CD4-positive, alpha-beta T cell (primary cell): ENCODE results near the gene TH. TPM values are rescaled to one million over a fixed set of nuclear protein-coding genes. Genes with fewer than 3 reads are reported as not detected.

Experiments used
- ATAC-seq: fragments of 200-7000 bp; cut with Tn5 transposase; one replicate; pipeline ENCODE4 v1.10.0; 2022; ENCODE audit warnings: mild to moderate bottlenecking; ENCODE audit not compliant: poor library complexity
- CTCF ChIA-PET: fragments of 350-600 bp; sonication (Branson Sonifier 250); formaldehyde crosslinking; loops from one replicate; lab custom pipeline; 2021; ENCODE audit warnings: antibody characterized with exemption, inconsistent platforms; lab: Charles Lee
- POLR2A ChIA-PET: fragments of 350-600 bp; sonication (Branson Sonifier 250); formaldehyde crosslinking; loops from one replicate; lab custom pipeline; 2021; ENCODE audit warnings: antibody characterized with exemption, inconsistent platforms; lab: Charles Lee
- DNase-seq, 14 experiments: peaks; one replicate each; pipeline ENCODE4 v3.0.0-alpha.2; 2013 to 2020; ENCODE audit warnings: mixed read lengths in 2 of 14
- H3K27ac ChIP-seq, 2 donors: one replicate each; pipeline versions ENCODE4 v1.5.1 to v1.7.0; 2013; ENCODE audit warnings: low read length in 2 of 2, low read depth in 1 of 2, mild to moderate bottlenecking in 1 of 2
- H3K27me3 ChIP-seq, 2 experiments: 1 replicate in 1 of 2; 2 replicates in 1 of 2; pipeline versions ENCODE4 v1.6.1 to v1.7.0; 2013; ENCODE audit warnings: low read length in 2 of 2, control low read depth in 1 of 2, mild to moderate bottlenecking in 1 of 2, moderate library complexity in 1 of 2; ENCODE audit not compliant: insufficient read depth in 2 of 2, control insufficient read depth in 1 of 2
- H3K36me3 ChIP-seq: one replicate; pipeline ENCODE4 v1.6.1; 2013; ENCODE audit warnings: low read length, control low read depth; ENCODE audit not compliant: insufficient read depth
- H3K4me1 ChIP-seq: one replicate; pipeline ENCODE4 v1.6.1; 2013; ENCODE audit warnings: low read length, control low read depth; ENCODE audit not compliant: insufficient read depth
- H3K4me3 ChIP-seq: one replicate; pipeline ENCODE4 v1.5.1; 2013; ENCODE audit warnings: mild to moderate bottlenecking, low read length, moderate library complexity
- H3K9me3 ChIP-seq, 2 experiments: 1 replicate in 1 of 2; 2 replicates in 1 of 2; pipeline versions ENCODE4 v1.6.1 to v1.7.0; 2013; ENCODE audit warnings: low read length in 2 of 2, mild to moderate bottlenecking in 2 of 2, control low read depth in 1 of 2, moderate library complexity in 1 of 2; ENCODE audit not compliant: control insufficient read depth in 1 of 2, insufficient read depth in 1 of 2
- H3K27ac Mint-ChIP-seq: one replicate; pipeline ENCODE4 v1.8.0; 2020; ENCODE audit warnings: mixed read lengths
- H3K27me3 Mint-ChIP-seq: one replicate; pipeline ENCODE4 v1.8.0; 2021; ENCODE audit warnings: mixed read lengths
- H3K36me3 Mint-ChIP-seq: one replicate; pipeline ENCODE4 v1.8.0; 2021; ENCODE audit warnings: low read depth, mixed read lengths
- H3K4me1 Mint-ChIP-seq: one replicate; pipeline ENCODE4 v1.8.0; 2021; ENCODE audit warnings: low read depth, mixed read lengths
- H3K4me3 Mint-ChIP-seq: one replicate; pipeline ENCODE4 v1.8.0; 2020; ENCODE audit warnings: mild to moderate bottlenecking, mixed read lengths
- H3K9me3 Mint-ChIP-seq: one replicate; pipeline ENCODE4 v1.8.0; 2020; ENCODE audit warnings: mixed read lengths
- CTCF ChIP-seq: fragments of 200-600 bp; IDR thresholded peaks from one replicate; pipeline ENCODE4 v1.8.0; 2022; ENCODE audit warnings: antibody characterized with exemption, mild to moderate bottlenecking
- intact Hi-C, 2 experiments: fragments of 100-400 bp; cut with DNase I in 1 of 2; cut with micrococcal nuclease in 1 of 2; formaldehyde crosslinking; loops; one replicate each; pipeline versions ENCODE4 v1.15.1 to v1.9.0; 2023 to 2025; cut with DNase I, micrococcal nuclease
- total RNA-seq, 174 experiments: library from RNA in 2 of 174; stranded (reverse) in 2 of 174; gene quantifications; one replicate each; pipeline ENCODE4 v1.2.3 and lab custom pipeline; 2021 to 2026

The TH gene
- total RNA-seq, 2 experiments from 2014 or later, result not detected

- no peak for TF ChIP-seq CTCF
- Histone ChIP-seq H3K4me3 (no peak overlapping the region), H3K4me1 (peaks cover 36% of the 10 kb centered on the region), H3K27ac (no peak overlapping the region), H3K9me3 (peaks cover 0 to 7% of the 10 kb centered on the region in 2 experiments), H3K36me3 (no peaks in the 10 kb centered on the region), H3K27me3 (peaks cover 0 to 3% of the 10 kb centered on the region in 2 experiments)
- ATAC-seq (no peak), DNase-seq (peak in 1 of 14 experiments; percentile 21)
- Mint-ChIP-seq H3K4me3 (no peak overlapping the region), H3K27me3 (no peaks in the 10 kb centered on the region), H3K27ac (no peak overlapping the region), H3K9me3 (no peaks in the 10 kb centered on the region), H3K4me1 (peaks cover 12% of the 10 kb centered on the region), H3K36me3 (no peaks in the 10 kb centered on the region)
- ChIA-PET CTCF (no interaction called here), POLR2A (no interaction called here)
- intact Hi-C loops, result no loop called here
Observed at GRCh38 chr11:2216400-2217064, 44.9 kb upstream of the TH start.

- Histone ChIP-seq H3K27me3 (no peaks in the 10 kb centered on the region), H3K27ac (no peak overlapping the region), H3K4me1 (peaks cover 36% of the 10 kb centered on the region), H3K4me3 (no peak overlapping the region), H3K36me3 (no peaks in the 10 kb centered on the region), H3K9me3 (peaks cover 0 to 7% of the 10 kb centered on the region in 2 experiments)
- Mint-ChIP-seq H3K4me1 (peaks cover 12% of the 10 kb centered on the region), H3K27me3 (no peaks in the 10 kb centered on the region), H3K4me3 (no peak overlapping the region), H3K9me3 (no peaks in the 10 kb centered on the region), H3K36me3 (no peaks in the 10 kb centered on the region), H3K27ac (no peak overlapping the region)
- intact Hi-C loops, result no loop called here
- ATAC-seq (no peak), DNase-seq (peak in 1 of 14 experiments; percentile 30)
- ChIA-PET CTCF (no interaction called here), POLR2A (no interaction called here)
- TF ChIP-seq CTCF, result no peak
Observed at GRCh38 chr11:2215561-2216399, 44.2 kb upstream of the TH start.

- peaks cover 36% of the 10 kb centered on the region for H3K4me1 ChIP-seq
Observed at GRCh38 chr11:2215230-2215560, 43.6 kb upstream of the TH start.

More at GRCh38 chr11:2215230-2215560, 43.6 kb upstream of the TH start:
- no peak overlapping the region for H3K27ac ChIP-seq
- ChIA-PET CTCF (no interaction called here), POLR2A (no interaction called here)
- Mint-ChIP-seq H3K36me3 (no peaks in the 10 kb centered on the region), H3K4me3 (no peak overlapping the region), H3K27me3 (no peaks in the 10 kb centered on the region), H3K27ac (no peak overlapping the region), H3K4me1 (peaks cover 12% of the 10 kb centered on the region), H3K9me3 (no peaks in the 10 kb centered on the region)
- H3K4me3 ChIP-seq, result no peak overlapping the region
- peaks cover 0 to 4% of the 10 kb centered on the region in 2 experiments for H3K9me3 ChIP-seq
- intact Hi-C loops, result no loop called here
- ATAC-seq (no peak), DNase-seq (no peak)
- H3K36me3 ChIP-seq, result no peaks in the 10 kb centered on the region
- H3K27me3 ChIP-seq, result no peaks in the 10 kb centered on the region
- no peak for TF ChIP-seq CTCF
